Endodermal cell (in vitro differentiated cells): Measurements from ENCODE around the gene GAL3ST2. TPM values are rescaled to one million over a fixed set of nuclear protein-coding genes. Genes with fewer than 3 reads are reported as not detected.
A peak's percentile ranks its signal among the peaks of the same experiment; 100 is the strongest.

Experiments
- DNase-seq: peaks from one replicate; pipeline ENCODE4 v3.0.0-alpha.2; 2017
- H3K27ac ChIP-seq: 2 replicates; pipeline ENCODE4 v1.5.1; 2013; ENCODE audit warnings: mild to moderate bottlenecking, low read depth, low read length, moderate library complexity
- H3K27me3 ChIP-seq: 2 replicates; pipeline ENCODE4 v1.6.1; 2013; ENCODE audit warnings: mild to moderate bottlenecking, low read length, moderate library complexity; ENCODE audit not compliant: insufficient read depth, control insufficient read depth, poor library complexity, severe bottlenecking
- H3K36me3 ChIP-seq: 2 replicates; pipeline ENCODE4 v1.7.0; 2013; ENCODE audit warnings: mild to moderate bottlenecking, low read length, moderate library complexity; ENCODE audit not compliant: control insufficient read depth, insufficient read depth
- H3K4me1 ChIP-seq: one replicate; pipeline ENCODE4 v1.7.0; 2013; ENCODE audit warnings: low read length; ENCODE audit not compliant: control insufficient read depth, insufficient read depth
- H3K4me3 ChIP-seq: 2 replicates; pipeline ENCODE4 v1.5.1; 2013; ENCODE audit warnings: mild to moderate bottlenecking, low read length, moderate library complexity
- H3K9ac ChIP-seq: 2 replicates; pipeline ENCODE4 v1.6.1; 2013; ENCODE audit warnings: mild to moderate bottlenecking, low read length, moderate library complexity; ENCODE audit not compliant: poor library complexity, severe bottlenecking; ENCODE audit errors: extremely low read depth
- H3K9me3 ChIP-seq: 2 replicates; pipeline ENCODE4 v1.6.1; 2013; ENCODE audit warnings: mild to moderate bottlenecking, low read length, moderate library complexity; ENCODE audit not compliant: control insufficient read depth
- H3K27ac Mint-ChIP-seq: 2 replicates; pipeline ENCODE4 v1.8.0; 2020; ENCODE audit warnings: mixed read lengths
- H3K27me3 Mint-ChIP-seq: 2 replicates; pipeline ENCODE4 v1.8.0; 2021; ENCODE audit warnings: mild to moderate bottlenecking, mixed read lengths; ENCODE audit not compliant: insufficient read depth
- H3K36me3 Mint-ChIP-seq: 2 replicates; pipeline ENCODE4 v1.8.0; 2020; ENCODE audit warnings: low read depth, mixed read lengths
- H3K4me1 Mint-ChIP-seq: 2 replicates; pipeline ENCODE4 v1.8.0; 2020; ENCODE audit warnings: mixed read lengths
- H3K4me3 Mint-ChIP-seq: 2 replicates; pipeline ENCODE4 v1.8.0; 2020; ENCODE audit warnings: mild to moderate bottlenecking, moderate library complexity, mixed read lengths
- H3K9me3 Mint-ChIP-seq: 2 replicates; pipeline ENCODE4 v1.8.0; 2020; ENCODE audit warnings: mild to moderate bottlenecking, mixed read lengths
- CTCF ChIP-seq: fragments of 200-600 bp; sonication (generic); conservative IDR thresholded peaks from 2 replicates; pipeline ENCODE4 v1.5.0; 2021; ENCODE audit warnings: antibody characterized with exemption, mild to moderate bottlenecking
- WGBS, 2 experiments: methylation state at CpG; one replicate each; pipeline versions ENCODE4 v1.1.5 to v1.1.7; 2013; ENCODE audit warnings: missing lambda C conversion rate in 2 of 2, mixed read lengths in 1 of 2; ENCODE audit not compliant: insufficient coverage in 1 of 2, insufficient read length in 1 of 2; 5-methylcytosine and 5-hydroxymethylcytosine counted together
- total RNA-seq, 2 donors: library from RNA; stranded (reverse); fragmentation: NEBNext Ultra II Directional in 1 of 2; extraction: Animal tissue kit (Norgen Biotek cat#: 25700) in 1 of 2; gene quantifications; 2 replicates in 1 of 2; 3 replicates in 1 of 2; pipeline ENCODE4 v1.2.1, GENCODE V29; 2021

The GAL3ST2 gene
- total RNA-seq, 2 donors from 2014 or later = 0.57 to 0.91 TPM

GRCh38 chr2:241752689-241753276 is 23.8 kb upstream of the GAL3ST2 start:
- Mint-ChIP-seq H3K27ac (no peak overlapping the region), H3K4me1 (no peaks in the 10 kb centered on the region), H3K9me3 (no peaks in the 10 kb centered on the region), H3K27me3 (no peaks in the 10 kb centered on the region), H3K4me3 (no peak overlapping the region), H3K36me3 (peaks cover 41% of the 10 kb centered on the region)
- Histone ChIP-seq H3K4me3 (no peak overlapping the region), H3K4me1 (no peaks in the 10 kb centered on the region), H3K9me3 (no peaks in the 10 kb centered on the region), H3K27ac (no peak overlapping the region), H3K36me3 (no peaks in the 10 kb centered on the region), H3K9ac (no peak overlapping the region), H3K27me3 (no peaks in the 10 kb centered on the region)
- WGBS, 2 experiments = 93% methylated on average over 13 to 21 of the region's 21 CpGs
- TF ChIP-seq CTCF = no peak
- no peak for DNase-seq

- no peak overlapping the region for H3K9ac ChIP-seq
- whole genome bisulfite sequencing, 2 experiments = 93 to 95% methylated on average over 12 to 17 of the region's 17 CpGs
- H3K27ac ChIP-seq = no peak overlapping the region
- H3K36me3 ChIP-seq = no peaks in the 10 kb centered on the region
- DNase-seq = no peak
- Mint-ChIP-seq H3K4me3 (no peak overlapping the region), H3K36me3 (peaks cover 46% of the 10 kb centered on the region), H3K9me3 (no peaks in the 10 kb centered on the region), H3K4me1 (no peaks in the 10 kb centered on the region), H3K27ac (peak overlapping the region; percentile 81), H3K27me3 (no peaks in the 10 kb centered on the region)
- no peaks in the 10 kb centered on the region for H3K9me3 ChIP-seq
- no peaks in the 10 kb centered on the region for H3K4me1 ChIP-seq
- TF ChIP-seq CTCF = no peak
- H3K4me3 ChIP-seq = no peak overlapping the region
- H3K27me3 ChIP-seq = no peaks in the 10 kb centered on the region
Measured at GRCh38 chr2:241753493-241753892, 23.1 kb upstream of the GAL3ST2 start.

- H3K27ac Mint-ChIP-seq = peak overlapping the region; percentile 81
- no peaks in the 10 kb centered on the region for H3K4me1 ChIP-seq
- no peaks in the 10 kb centered on the region for H3K9me3 ChIP-seq
- H3K36me3 ChIP-seq = peaks cover 3% of the 10 kb centered on the region
- no peak for DNase-seq
- H3K4me3 Mint-ChIP-seq = no peak overlapping the region
- peaks cover 45% of the 10 kb centered on the region for H3K36me3 Mint-ChIP-seq
- WGBS, 2 experiments = 94 to 98% methylated on average over 20 of the region's 20 CpGs
- no peak overlapping the region for H3K9ac ChIP-seq
- H3K27me3 Mint-ChIP-seq = no peaks in the 10 kb centered on the region
- no peak overlapping the region for H3K27ac ChIP-seq
- H3K4me1 Mint-ChIP-seq = no peaks in the 10 kb centered on the region
- TF ChIP-seq CTCF = no peak
- H3K27me3 ChIP-seq = no peaks in the 10 kb centered on the region
- H3K9me3 Mint-ChIP-seq = no peaks in the 10 kb centered on the region
- no peak overlapping the region for H3K4me3 ChIP-seq
Measured at GRCh38 chr2:241754042-241754441, 22.6 kb upstream of the GAL3ST2 start.
